DND-41 (cell line): ENCODE results near the gene NRROS.

ENCODE experiments used
- CTCF ChIP-seq: IDR thresholded peaks from 2 replicates; pipeline ENCODE4 v1.5.1; 2012; ENCODE audit warnings: borderline replicate concordance, low read length, moderate library complexity, mild to moderate bottlenecking; ENCODE audit not compliant: poor library complexity, severe bottlenecking; ENCODE audit errors: extremely low read depth
- EZH2 ChIP-seq: IDR thresholded peaks from 3 replicates; pipeline ENCODE4 v1.6.1; 2012; ENCODE audit warnings: borderline replicate concordance, low read depth, mild to moderate bottlenecking, moderate library complexity, low read length, inconsistent platforms; ENCODE audit not compliant: severe bottlenecking

- no peak for TF ChIP-seq CTCF
- TF ChIP-seq EZH2, result no peak
Observed at GRCh38 chr3:196643761-196644160, 4.3 kb downstream of the NRROS start.
